Measurements from ENCODE around the gene LILRB1. TPM values are rescaled to one million over a fixed set of nuclear protein-coding genes. Genes with fewer than 3 reads are reported as not detected.
"Not testable (repeated sequence)": the region's sequence is repeated elsewhere in the genome, so short reads cannot be mapped to it uniquely, and the experiment has no call there.

LILRB1 gene
- total RNA-seq = 1.5 TPM
- long read RNA-seq, partial matches to known transcripts = 1 of 1 reads
- long read RNA-seq, other reads (novel, unspliced or antisense) = 0 of 1 reads

- intact Hi-C loops (cut with DNase I); DNase-seq (ENCODE audit: low spot score): not testable (repeated sequence)
Observed at GRCh38 chr19:54630262-54630661, at the start of gene LILRB1. Gene LILRB1, plus strand, starts transcription at chr19:54630484. Its CDS starts 590 bp downstream, at chr19:54631074.

GRCh38 chr19:54586397-54586796 lies 43.9 kb upstream of the LILRB1 start:
- intact Hi-C loops (cut with DNase I) = no loop called here
- DNase-seq (ENCODE audit: low spot score) = no peak

- intact Hi-C loops (cut with DNase I) = no loop called here
- DNase-seq (ENCODE audit: low spot score) = no peak
Observed at GRCh38 chr19:54587026-54587425, 43.3 kb upstream of the LILRB1 start.

DNA sequence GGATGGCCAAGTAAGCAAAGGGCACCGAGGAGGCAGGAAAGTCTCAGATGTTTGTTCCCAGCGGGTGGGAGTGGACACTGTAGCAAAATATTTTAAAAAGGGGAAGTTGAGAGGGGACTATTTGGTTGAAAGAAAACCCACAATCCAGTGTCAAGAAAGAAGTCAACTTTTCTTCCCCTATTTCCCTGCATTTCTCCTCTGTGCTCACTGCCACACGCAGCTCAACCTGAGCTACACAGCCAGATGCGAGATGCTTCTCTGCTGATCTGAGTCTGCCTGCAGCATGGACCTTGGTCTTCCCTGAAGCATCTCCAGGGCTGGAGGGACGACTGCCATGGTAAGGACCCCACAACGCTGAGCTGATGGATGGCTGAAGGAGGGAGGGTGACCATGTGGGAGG lies 36.8 kb upstream of the LILRB1 start, which contains the start of gene LILRA1:
LILRA1 (plus strand) TSS at position 188 of the 400 bp plus-strand sequence. CDS start 613 bp downstream, outside the sequence.
- intact Hi-C loops (cut with DNase I); DNase-seq (ENCODE audit: low spot score): not testable (repeated sequence)

GRCh38 chr19:54593931-54594626 lies 36.2 kb upstream of the LILRB1 start:
- intact Hi-C loops (cut with DNase I); DNase-seq (ENCODE audit: low spot score): not testable (repeated sequence)

DNA sequence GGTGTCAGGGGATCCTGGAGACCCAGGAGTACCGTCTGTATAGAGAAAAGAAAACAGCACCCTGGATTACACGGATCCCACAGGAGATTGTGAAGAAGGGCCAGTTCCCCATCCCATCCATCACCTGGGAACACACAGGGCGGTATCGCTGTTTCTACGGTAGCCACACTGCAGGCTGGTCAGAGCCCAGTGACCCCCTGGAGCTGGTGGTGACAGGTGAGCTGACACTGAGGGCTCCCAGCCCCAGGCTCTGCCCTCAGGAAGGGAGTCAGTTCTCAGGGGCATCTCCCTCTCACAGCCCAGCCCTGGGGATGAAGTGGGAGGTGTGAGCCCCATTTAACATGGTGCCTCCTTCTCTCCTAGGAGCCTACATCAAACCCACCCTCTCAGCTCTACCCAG lies 35.5 kb upstream of the LILRB1 start:
- DNase-seq (ENCODE audit: low spot score) = no peak
- intact Hi-C loops (cut with DNase I) = no loop called here

DNA sequence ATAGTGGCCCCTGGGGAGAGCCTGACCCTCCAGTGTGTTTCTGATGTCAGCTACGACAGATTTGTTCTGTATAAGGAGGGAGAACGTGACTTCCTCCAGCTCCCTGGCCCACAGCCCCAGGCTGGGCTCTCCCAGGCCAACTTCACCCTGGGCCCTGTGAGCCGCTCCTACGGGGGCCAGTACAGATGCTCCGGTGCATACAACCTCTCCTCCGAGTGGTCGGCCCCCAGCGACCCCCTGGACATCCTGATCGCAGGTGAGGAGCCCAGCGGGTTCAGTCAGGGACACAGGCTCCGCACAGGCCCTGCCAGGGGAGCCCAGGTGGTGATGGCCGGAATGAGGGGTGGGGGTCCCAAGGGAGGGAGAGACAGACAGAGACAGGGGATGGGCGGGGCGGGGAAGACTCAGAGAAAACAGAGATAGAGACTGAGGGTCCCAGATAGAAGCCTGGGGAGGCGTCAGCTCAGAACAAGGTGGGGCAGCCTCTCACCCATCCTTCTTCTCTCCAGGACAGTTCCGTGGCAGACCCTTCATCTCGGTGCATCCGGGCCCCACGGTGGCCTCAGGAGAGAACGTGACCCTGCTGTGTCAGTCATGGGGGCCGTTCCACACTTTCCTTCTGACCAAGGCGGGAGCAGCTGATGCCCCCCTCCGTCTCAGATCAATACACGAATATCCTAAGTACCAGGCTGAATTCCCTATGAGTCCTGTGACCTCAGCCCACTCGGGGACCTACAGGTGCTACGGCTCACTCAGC lies 34.4 kb upstream of the LILRB1 start:
- intact Hi-C loops (cut with DNase I) = not testable (repeated sequence)

GRCh38 chr19:54600212-54600611 lies 30.1 kb upstream of the LILRB1 start:
- intact Hi-C loops (cut with DNase I) = no loop called here
- no peak for DNase-seq (ENCODE audit: low spot score)

More for the DNA sequence above, 34.4 kb upstream of the LILRB1 start:
- not testable (repeated sequence) for DNase-seq (ENCODE audit: low spot score)

DNA sequence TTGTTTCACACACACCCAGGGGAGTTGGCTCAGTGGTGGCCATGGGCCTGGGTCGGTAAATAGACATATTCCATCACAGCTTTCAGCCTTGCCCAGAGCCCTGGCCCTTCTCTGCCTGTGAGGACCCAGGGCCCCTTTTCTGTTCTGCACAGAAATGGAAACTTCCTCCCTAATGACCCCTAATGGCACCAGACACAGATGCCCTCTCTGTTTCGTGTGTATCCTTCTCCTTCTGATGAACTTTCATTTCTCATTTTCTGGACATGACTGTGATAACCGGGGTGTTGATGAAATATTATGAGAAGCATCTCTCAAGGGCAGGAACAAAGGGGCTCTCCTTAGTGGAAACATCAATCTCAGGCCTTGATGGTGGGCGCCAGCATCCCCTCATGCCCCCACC lies 24.1 kb upstream of the LILRB1 start:
- intact Hi-C loops (cut with DNase I) = no loop called here
- no peak for DNase-seq (ENCODE audit: low spot score)

DNA sequence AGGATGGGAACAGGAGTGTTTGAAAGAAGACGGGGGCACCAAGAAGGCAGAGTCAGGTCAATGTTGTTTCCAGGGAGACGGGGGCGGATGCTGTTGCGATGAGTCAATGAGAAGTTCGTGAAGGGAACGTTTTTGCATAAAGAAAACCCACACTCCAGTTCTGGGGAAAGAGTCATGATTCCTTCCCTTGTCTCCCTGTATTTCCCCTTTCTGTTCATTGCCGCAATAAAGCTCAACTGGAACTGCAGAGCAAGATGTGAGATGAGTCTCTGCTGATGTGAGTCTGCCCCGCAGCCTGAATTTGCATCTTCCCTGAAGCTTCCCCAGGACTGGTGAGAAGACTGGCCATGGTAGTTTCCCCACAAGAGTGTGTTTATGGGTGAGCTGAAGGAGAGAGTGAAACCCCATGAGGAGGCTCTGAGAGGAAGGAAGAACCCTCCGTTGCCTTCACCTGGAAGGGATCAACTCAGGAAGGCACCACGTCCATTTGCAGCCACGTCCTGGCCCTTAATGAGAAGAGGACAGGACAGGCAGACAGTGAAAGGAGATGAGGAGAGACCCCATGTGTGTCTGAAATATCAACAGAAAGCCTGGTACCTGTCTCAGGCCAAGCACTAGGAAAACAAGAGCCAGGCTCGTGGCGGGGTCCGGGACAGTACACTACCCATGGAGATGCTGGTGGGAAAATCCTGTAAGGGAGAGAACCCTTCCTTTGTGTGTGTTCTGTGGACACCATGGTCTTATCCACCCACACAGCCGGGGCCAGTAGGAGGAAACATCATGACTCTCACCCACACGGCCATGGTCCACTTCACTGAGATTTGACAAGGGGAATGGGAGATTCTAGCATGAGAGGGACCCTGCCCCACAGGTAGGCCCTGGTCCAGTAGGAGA lies 23.1 kb upstream of the LILRB1 start:
- DNase-seq (ENCODE audit: low spot score) = no peak
- intact Hi-C loops (cut with DNase I) = no loop called here

- intact Hi-C loops (cut with DNase I) = no loop called here
- DNase-seq (ENCODE audit: low spot score) = no peak
Observed at GRCh38 chr19:54607785-54608150, 22.5 kb upstream of the LILRB1 start.

DNA sequence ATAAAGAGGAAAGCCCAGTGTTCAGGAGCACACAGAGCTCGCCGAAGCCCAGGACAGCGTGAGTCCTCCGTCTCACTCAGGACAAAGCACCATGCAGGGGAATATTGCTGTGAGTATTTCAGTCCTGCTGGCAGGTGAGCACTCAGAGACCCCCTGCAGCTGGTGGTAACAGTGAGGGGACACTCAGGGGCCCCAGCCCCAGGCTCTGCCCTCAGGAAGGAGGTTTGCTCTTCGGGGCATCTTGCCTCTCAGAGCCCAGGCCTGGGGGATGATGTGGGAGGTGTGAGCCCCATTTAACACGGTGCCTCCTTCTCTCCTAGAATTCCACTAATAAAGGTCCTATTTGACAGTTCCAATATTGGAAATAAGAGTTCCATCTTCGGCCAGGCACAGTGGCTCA lies 22.1 kb upstream of the LILRB1 start:
- intact Hi-C loops (cut with DNase I) = no loop called here
- DNase-seq (ENCODE audit: low spot score) = no peak

- no peak for DNase-seq (ENCODE audit: low spot score)
- intact Hi-C loops (cut with DNase I) = no loop called here
Observed at GRCh38 chr19:54608792-54609191, 21.5 kb upstream of the LILRB1 start.

DNA sequence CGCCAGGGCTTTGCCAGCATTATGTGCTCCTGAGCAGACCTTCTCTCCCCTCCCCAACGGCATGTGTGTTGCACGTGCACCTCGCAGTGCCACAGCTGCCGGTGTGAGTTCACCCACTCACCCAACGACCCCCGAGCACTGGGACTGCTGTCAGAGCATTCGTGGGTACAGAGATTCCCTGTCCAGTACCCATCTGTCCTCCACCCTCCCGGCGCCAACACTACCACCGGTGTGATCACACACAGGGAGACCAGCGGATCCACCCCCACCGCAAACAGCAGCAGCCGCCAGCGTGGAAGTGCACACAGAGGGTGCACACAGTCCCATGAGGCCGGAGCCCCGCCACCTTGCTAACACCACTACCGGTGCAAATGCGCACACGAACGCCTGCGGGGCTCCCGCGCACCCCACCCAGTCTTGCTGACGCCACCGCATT lies 20.9 kb upstream of the LILRB1 start:
- DNase-seq (ENCODE audit: low spot score) = no peak
- intact Hi-C loops (cut with DNase I) = no loop called here

GRCh38 chr19:54612428-54612827 lies 17.9 kb upstream of the LILRB1 start:
- DNase-seq (ENCODE audit: low spot score) = no peak
- intact Hi-C loops (cut with DNase I) = no loop called here

- intact Hi-C loops (cut with DNase I) = no loop called here
- no peak for DNase-seq (ENCODE audit: low spot score)
Observed at GRCh38 chr19:54614726-54615125, 15.6 kb upstream of the LILRB1 start.

- intact Hi-C loops (cut with DNase I) = no loop called here
- no peak for DNase-seq (ENCODE audit: low spot score)
Observed at GRCh38 chr19:54616057-54616456, 14.2 kb upstream of the LILRB1 start.

DNA sequence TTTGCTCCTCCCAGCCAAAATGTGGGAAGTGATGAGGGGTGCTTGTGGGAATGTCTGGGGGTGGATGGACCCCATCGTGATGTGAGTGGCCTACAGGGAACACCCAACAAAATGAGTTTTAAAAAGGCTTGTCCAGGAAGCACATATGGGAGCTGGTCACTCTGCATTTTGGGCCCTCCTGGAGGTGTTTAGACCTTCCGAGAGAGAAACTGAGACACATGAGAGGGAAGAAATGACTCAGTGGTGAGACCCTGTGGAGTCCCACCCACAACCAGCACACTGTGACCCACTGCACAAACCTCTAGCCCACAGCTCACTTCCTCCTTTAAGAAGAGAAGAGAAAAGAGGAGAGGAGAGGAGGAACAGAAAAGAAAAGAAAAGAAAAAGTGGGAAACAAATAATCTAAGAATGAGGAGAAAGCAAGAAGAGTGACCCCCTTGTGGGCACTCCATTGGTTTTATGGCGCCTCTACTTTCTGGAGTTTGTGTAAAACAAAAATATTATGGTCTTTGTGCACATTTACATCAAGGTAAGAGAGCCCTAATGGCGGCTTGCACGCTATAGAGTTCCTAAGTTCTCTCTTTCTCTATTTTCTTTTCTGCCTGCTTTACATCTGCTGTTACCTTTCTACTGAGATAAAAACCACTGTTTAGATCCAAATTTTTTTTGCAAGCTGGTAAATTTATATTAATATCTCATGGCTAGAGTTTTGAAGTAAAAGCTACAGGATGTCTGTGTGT lies 13.3 kb upstream of the LILRB1 start:
- DNase-seq (ENCODE audit: low spot score) = no peak
- intact Hi-C loops (cut with DNase I) = no loop called here

- intact Hi-C loops (cut with DNase I) = no loop called here
- DNase-seq (ENCODE audit: low spot score) = no peak
Observed at GRCh38 chr19:54620464-54620863, 9.8 kb upstream of the LILRB1 start.
